ENCODE results near the gene INSYN2A.

The INSYN2A gene

DNA sequence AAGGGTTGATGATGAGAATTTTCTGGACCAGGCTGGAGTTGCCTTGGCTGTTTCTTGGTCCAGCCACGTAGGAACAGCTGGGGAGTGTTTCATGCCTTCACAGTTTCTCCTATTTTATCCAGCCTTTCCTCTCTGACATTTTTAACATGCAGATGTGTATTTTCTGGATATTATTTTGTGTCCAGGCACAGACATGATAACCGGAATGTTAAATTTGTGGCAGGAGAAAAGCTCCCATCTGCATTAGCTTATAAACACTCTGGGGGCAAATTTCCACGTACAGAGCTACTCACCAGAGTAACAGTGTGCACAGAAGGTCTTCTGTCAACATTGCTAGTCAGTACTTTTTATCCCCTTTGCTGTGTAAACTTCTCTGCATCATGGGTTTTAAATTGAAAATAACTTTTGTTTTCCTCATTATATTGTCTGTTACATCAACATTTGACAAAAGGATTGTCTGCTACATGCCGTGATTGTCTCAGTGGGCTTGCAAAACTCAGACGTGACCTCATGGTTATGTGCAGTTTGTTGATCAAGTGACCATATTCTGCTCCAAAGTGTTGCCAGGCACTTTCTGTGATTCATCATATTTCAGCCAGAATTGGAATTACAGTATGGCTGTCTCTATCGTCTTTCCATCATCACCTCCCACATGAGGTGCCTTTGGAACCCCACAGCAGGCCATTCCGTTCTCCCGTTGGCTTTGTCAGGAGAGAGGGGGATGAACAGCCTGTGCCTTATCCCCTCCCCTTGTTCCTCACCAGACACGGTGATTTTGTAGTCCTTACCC is 41.4 kb downstream of the INSYN2A start:
- Mint-ChIP-seq H3K4me1 (ENCODE audit: low read depth) (peaks cover 4% of the 10 kb centered on the region), H3K27me3 (no peaks in the 10 kb centered on the region), H3K36me3 (ENCODE audit: low read depth) (no peaks in the 10 kb centered on the region), H3K27ac (no peak overlapping the region), H3K9me3 (no peaks in the 10 kb centered on the region), H3K4me3 (no peak overlapping the region)
- intact Hi-C loops (cut with micrococcal nuclease): no loop called here

GRCh38 chr10:127153181-127153580 is 43.2 kb downstream of the INSYN2A start:
- Mint-ChIP-seq H3K9me3 (no peaks in the 10 kb centered on the region), H3K27ac (no peak overlapping the region), H3K36me3 (ENCODE audit: low read depth) (no peaks in the 10 kb centered on the region), H3K4me3 (no peak overlapping the region), H3K27me3 (no peaks in the 10 kb centered on the region), H3K4me1 (ENCODE audit: low read depth) (peaks cover 21% of the 10 kb centered on the region)
- intact Hi-C loops (cut with micrococcal nuclease): no loop called here

GRCh38 chr10:127151981-127152699 is 44.3 kb downstream of the INSYN2A start:
- Mint-ChIP-seq H3K36me3 (ENCODE audit: low read depth) (no peaks in the 10 kb centered on the region), H3K4me3 (no peak overlapping the region), H3K9me3 (no peaks in the 10 kb centered on the region), H3K4me1 (ENCODE audit: low read depth) (peaks cover 25% of the 10 kb centered on the region), H3K27me3 (peaks cover 2% of the 10 kb centered on the region), H3K27ac (no peak overlapping the region)
- intact Hi-C loops (cut with micrococcal nuclease): no loop called here

GRCh38 chr10:127151541-127151940 is 44.9 kb downstream of the INSYN2A start:
- intact Hi-C loops (cut with micrococcal nuclease): no loop called here
- no peaks in the 10 kb centered on the region for H3K36me3 Mint-ChIP-seq (ENCODE audit: low read depth)
- no peak overlapping the region for H3K27ac Mint-ChIP-seq
- H3K27me3 Mint-ChIP-seq: peaks cover 2% of the 10 kb centered on the region
- H3K4me1 Mint-ChIP-seq (ENCODE audit: low read depth): peaks cover 25% of the 10 kb centered on the region
- H3K4me3 Mint-ChIP-seq: no peak overlapping the region
- H3K9me3 Mint-ChIP-seq: no peaks in the 10 kb centered on the region

DNA sequence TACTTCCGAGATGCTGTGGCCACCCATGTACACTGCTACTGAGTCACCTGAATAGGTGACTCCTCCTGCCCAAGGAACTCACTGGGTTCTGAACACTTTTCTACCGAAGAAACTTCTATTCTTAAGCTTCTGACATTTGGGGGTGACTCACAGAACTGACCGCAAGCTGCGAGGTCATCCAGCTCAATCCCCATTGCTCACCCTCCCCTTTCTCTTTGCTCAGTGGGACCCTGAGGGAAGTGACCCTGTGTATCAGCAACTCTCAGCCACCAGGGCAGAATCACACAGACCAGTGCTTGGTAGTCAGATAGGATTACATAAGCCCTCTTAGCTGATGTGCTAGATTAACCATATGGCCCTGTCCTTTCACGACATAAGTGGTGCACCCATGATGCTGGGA is 46.3 kb downstream of the INSYN2A start:
- H3K36me3 Mint-ChIP-seq (ENCODE audit: low read depth): no peaks in the 10 kb centered on the region
- intact Hi-C loops (cut with micrococcal nuclease): no loop called here
- H3K9me3 Mint-ChIP-seq: no peaks in the 10 kb centered on the region
- H3K4me3 Mint-ChIP-seq: no peak overlapping the region
- peaks cover 2% of the 10 kb centered on the region for H3K27me3 Mint-ChIP-seq
- H3K27ac Mint-ChIP-seq: no peak overlapping the region
- H3K4me1 Mint-ChIP-seq (ENCODE audit: low read depth): peaks cover 25% of the 10 kb centered on the region

- Mint-ChIP-seq H3K4me3 (no peak overlapping the region), H3K27me3 (peaks cover 2% of the 10 kb centered on the region), H3K36me3 (ENCODE audit: low read depth) (no peaks in the 10 kb centered on the region), H3K9me3 (no peaks in the 10 kb centered on the region), H3K4me1 (ENCODE audit: low read depth) (peaks cover 25% of the 10 kb centered on the region), H3K27ac (no peak overlapping the region)
- intact Hi-C loops (cut with micrococcal nuclease): no loop called here
Observed at GRCh38 chr10:127149501-127150081, 46.8 kb downstream of the INSYN2A start.

DNA sequence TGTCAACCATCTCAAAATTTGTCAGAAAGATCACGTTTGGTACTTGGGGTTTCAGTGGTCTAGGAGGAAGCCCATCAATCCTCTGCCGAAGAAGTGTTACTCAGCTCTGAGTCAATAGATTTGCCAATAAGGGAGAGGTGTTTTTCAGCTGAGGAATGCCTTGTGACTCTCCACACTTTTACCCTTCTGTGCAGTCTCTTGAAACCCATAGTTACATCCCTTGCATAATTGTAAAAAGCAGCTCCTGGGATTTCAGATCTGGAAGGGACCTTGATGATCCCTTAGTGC is 47.5 kb downstream of the INSYN2A start:
- intact Hi-C loops (cut with micrococcal nuclease): no loop called here
- peaks cover 4% of the 10 kb centered on the region for H3K27me3 Mint-ChIP-seq
- no peak overlapping the region for H3K4me3 Mint-ChIP-seq
- H3K36me3 Mint-ChIP-seq (ENCODE audit: low read depth): no peaks in the 10 kb centered on the region
- no peak overlapping the region for H3K27ac Mint-ChIP-seq
- peaks cover 25% of the 10 kb centered on the region for H3K4me1 Mint-ChIP-seq (ENCODE audit: low read depth)
- no peaks in the 10 kb centered on the region for H3K9me3 Mint-ChIP-seq

DNA sequence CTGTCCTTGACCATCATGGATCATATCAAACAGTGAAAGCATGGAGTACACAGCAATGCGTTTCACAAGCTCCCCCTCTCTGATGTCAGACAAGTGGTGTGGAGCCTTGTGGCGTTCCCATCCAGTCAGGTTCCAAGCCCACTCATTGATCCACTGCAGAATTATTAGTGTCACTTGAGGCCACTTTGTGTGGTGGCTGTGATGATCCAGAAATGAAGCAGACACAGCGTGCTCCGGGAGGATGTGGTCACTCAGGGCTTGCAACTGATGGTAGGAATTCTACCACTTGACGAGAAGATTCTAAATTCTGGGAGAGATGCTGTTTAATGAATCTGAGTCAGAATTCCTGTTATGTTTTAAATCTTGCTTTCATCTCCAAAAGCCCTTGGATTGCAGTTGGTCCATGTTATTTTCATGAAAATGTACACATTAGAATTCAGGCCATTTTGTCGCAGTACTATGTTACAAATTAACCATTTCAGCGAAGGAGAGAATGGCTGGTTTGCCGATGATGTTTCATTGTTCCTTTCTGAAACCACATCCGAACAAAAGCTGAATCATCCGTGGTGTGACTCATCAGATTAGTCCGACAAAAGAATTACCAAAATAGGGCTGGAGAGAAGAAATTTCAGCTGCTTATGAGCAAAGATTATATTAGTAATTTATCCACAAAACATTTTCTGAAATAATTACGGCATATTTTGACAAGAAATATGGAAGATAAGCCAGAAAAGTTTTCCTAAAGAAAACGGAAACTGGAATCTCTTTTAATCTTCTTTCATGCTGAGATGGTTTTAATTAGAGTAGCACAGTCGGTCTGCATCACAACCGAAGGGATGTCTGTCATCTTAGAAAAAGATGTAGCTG is 48.1 kb downstream of the INSYN2A start:
- H3K27ac Mint-ChIP-seq: no peak overlapping the region
- H3K4me3 Mint-ChIP-seq: no peak overlapping the region
- peaks cover 4% of the 10 kb centered on the region for H3K27me3 Mint-ChIP-seq
- no peaks in the 10 kb centered on the region for H3K36me3 Mint-ChIP-seq (ENCODE audit: low read depth)
- intact Hi-C loops (cut with micrococcal nuclease): no loop called here
- H3K9me3 Mint-ChIP-seq: no peaks in the 10 kb centered on the region
- H3K4me1 Mint-ChIP-seq (ENCODE audit: low read depth): peaks cover 25% of the 10 kb centered on the region

- peaks cover 25% of the 10 kb centered on the region for H3K4me1 Mint-ChIP-seq (ENCODE audit: low read depth)
- H3K27ac Mint-ChIP-seq: no peak overlapping the region
- peaks cover 4% of the 10 kb centered on the region for H3K27me3 Mint-ChIP-seq
- no peaks in the 10 kb centered on the region for H3K36me3 Mint-ChIP-seq (ENCODE audit: low read depth)
- H3K4me3 Mint-ChIP-seq: no peak overlapping the region
- intact Hi-C loops (cut with micrococcal nuclease): no loop called here
- H3K9me3 Mint-ChIP-seq: no peaks in the 10 kb centered on the region
Observed at GRCh38 chr10:127146661-127147060, 49.7 kb downstream of the INSYN2A start.
